Activated B cell treated with CpG ODN at 0.5 μM for 24 hours (primary cell): Measurements from ENCODE around the gene TBCC. TPM values are rescaled to one million over a fixed set of nuclear protein-coding genes. Genes with fewer than 3 reads are reported as not detected.
A peak's percentile ranks its signal among the peaks of the same experiment; 100 is the strongest.
"Not testable (repeated sequence)": the region's sequence is repeated elsewhere in the genome, so short reads cannot be mapped to it uniquely, and the experiment has no call there.

Experiments used
- ATAC-seq: fragments of 200-7000 bp; cut with Tn5 transposase; one replicate; pipeline ENCODE4 v1.10.0; 2021; ENCODE audit warnings: low read depth, mild to moderate bottlenecking, moderate library complexity
- CTCF ChIA-PET: fragments of 350-600 bp; sonication (Branson Sonifier 250); formaldehyde crosslinking; loops from one replicate; lab custom pipeline; 2021; ENCODE audit warnings: antibody characterized with exemption; lab: Charles Lee
- POLR2A ChIA-PET: fragments of 350-600 bp; sonication (Branson Sonifier 250); formaldehyde crosslinking; loops from one replicate; lab custom pipeline; 2021; ENCODE audit warnings: antibody characterized with exemption; lab: Charles Lee
- DNase-seq: peaks from one replicate; pipeline ENCODE4 v3.0.0; 2022
- H3K27ac Mint-ChIP-seq: one replicate; pipeline ENCODE4 v1.8.0; 2020; ENCODE audit warnings: mixed read lengths
- H3K27me3 Mint-ChIP-seq: one replicate; pipeline ENCODE4 v1.8.0; 2021; ENCODE audit warnings: mixed read lengths
- H3K36me3 Mint-ChIP-seq: one replicate; pipeline ENCODE4 v1.8.0; 2021; ENCODE audit warnings: low read depth, mixed read lengths
- H3K4me1 Mint-ChIP-seq: one replicate; pipeline ENCODE4 v1.8.0; 2021; ENCODE audit warnings: mixed read lengths
- H3K4me3 Mint-ChIP-seq: one replicate; pipeline ENCODE4 v1.8.0; 2020; ENCODE audit warnings: mild to moderate bottlenecking, mixed read lengths
- H3K9me3 Mint-ChIP-seq: one replicate; pipeline ENCODE4 v1.8.0; 2020; ENCODE audit warnings: mixed read lengths
- CTCF ChIP-seq: fragments of 200-600 bp; IDR thresholded peaks from one replicate; pipeline ENCODE4 v1.8.0; 2022; ENCODE audit warnings: antibody characterized with exemption, mild to moderate bottlenecking
- intact Hi-C: fragments of 100-400 bp; cut with micrococcal nuclease; formaldehyde crosslinking; loops from one replicate; pipeline ENCODE4 v1.15.1; 2024
- total RNA-seq: library from RNA; stranded (reverse); gene quantifications from 2 replicates; pipeline ENCODE4 v1.2.3, GENCODE V29; 2022

TBCC gene
- total RNA-seq, 1 donor from 2014 or later = 41.5 TPM

DNA sequence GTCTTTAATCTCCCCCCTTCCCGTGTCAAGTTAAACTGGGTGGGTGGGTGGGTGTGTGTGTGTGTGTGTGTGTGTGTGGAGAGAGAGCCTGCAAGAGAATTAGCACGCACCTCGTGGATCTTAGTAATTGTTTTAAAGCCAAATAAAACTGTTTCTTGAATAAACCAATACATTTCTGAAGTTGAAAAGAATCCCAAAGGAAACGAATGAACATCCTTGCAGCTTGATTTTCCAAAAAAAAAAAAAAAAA, 35.6 kb upstream of the TBCC start:
- TF ChIP-seq CTCF = no peak
- DNase-seq (no peak), ATAC-seq (no peak)
- intact Hi-C loops = loop anchor here (5.0 kb wide), 3 partner anchors 41 to 391 kb away; partner anchors contain the start of genes KLC4, MRPL2 and SRF
- Mint-ChIP-seq H3K4me1 (peaks cover 48% of the 10 kb centered on the region), H3K4me3 (peak overlapping the region; percentile 97), H3K27me3 (no peaks in the 10 kb centered on the region), H3K9me3 (no peaks in the 10 kb centered on the region), H3K36me3 (peaks cover 16% of the 10 kb centered on the region), H3K27ac (peak overlapping the region; percentile 100)
- ChIA-PET CTCF (no interaction called here), POLR2A (interaction anchor here (0.6 to 27.3 kb wide), 16 partner anchors 9 to 994 kb away, joined by 3 to 1220 read pairs (median 10); partner anchors contain the start of genes CNPY3, RPL7L1, TBCC and TOMM6)

DNA sequence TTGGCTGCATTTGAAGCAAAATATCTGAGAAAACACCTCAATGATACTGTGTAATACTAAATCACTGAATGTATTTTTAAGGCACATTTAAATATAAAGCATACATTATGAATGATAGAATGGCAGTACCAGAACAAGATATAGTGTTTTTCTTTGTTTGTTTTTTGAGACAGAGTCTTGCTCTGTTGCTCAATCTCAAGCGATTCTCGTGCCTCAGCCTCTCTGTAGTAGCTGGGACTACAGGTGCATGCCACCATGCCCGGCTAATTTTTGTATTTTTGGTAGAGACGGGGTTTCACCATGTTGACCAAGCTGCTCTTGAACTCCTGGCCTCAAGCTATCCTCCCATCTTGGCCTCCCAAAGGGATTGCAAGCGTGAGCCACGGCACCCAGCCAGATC, 33.6 kb upstream of the TBCC start:
- Mint-ChIP-seq H3K4me1 (peaks cover 65% of the 10 kb centered on the region), H3K27ac (peak overlapping the region; percentile 84), H3K27me3 (no peaks in the 10 kb centered on the region), H3K4me3 (peak overlapping the region; percentile 32), H3K9me3 (no peaks in the 10 kb centered on the region), H3K36me3 (peaks cover 15% of the 10 kb centered on the region)
- intact Hi-C loops = no loop called here
- ATAC-seq (no peak), DNase-seq (no peak)
- ChIA-PET POLR2A (interaction anchor here (1.0 to 27.3 kb wide), 3 partner anchors 8 to 150 kb away, joined by 3 to 1220 read pairs (median 389); partner anchors contain the start of gene TBCC), CTCF (no interaction called here)
- no peak for TF ChIP-seq CTCF

- Mint-ChIP-seq H3K27ac (peak overlapping the region; percentile 80), H3K4me1 (peaks cover 71% of the 10 kb centered on the region), H3K4me3 (peak overlapping the region; percentile 11), H3K27me3 (no peaks in the 10 kb centered on the region), H3K9me3 (no peaks in the 10 kb centered on the region), H3K36me3 (peaks cover 4% of the 10 kb centered on the region)
- intact Hi-C loops = no loop called here
- ChIA-PET POLR2A (interaction anchor here (1.3 to 27.3 kb wide), 2 partner anchors 33 to 52 kb away, joined by 7 to 1220 read pairs; partner anchors contain the start of gene TBCC), CTCF (no interaction called here)
- DNase-seq = no peak
- no peak for TF ChIP-seq CTCF
- ATAC-seq = no peak
Observed at GRCh38 chr6:42778122-42778521, 32.2 kb upstream of the TBCC start.

DNA sequence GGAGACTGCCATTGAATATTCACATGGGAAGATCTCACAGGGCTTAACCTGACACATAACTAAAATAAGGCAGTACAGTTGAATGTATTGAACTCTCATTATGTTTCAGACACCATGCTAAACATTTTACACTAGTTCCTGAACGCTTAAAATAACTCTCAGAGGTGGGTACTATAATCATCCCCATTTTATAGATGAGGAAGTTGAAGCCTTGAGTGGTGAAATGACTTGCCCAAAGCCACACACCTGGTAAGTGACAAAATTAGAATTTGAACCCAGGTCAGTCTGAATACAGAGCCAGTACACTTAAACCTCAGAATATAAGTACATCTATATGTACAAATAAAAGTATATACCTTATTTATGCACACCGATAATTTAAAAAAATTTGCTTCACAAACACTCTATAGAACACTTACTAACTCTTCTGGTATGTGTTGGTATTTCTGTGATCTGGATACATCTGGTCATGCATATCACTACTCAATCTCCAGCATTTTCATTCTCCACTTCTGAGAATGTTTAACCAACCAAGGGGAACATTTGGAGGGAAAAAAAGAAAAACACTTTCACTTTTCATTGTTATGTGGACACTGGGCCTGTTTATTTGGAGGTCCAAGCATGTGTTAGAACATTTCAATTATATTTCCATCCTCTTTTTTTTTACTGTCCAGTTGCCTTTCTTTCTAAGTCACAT, 31.4 kb upstream of the TBCC start:
- Mint-ChIP-seq H3K9me3 (no peaks in the 10 kb centered on the region), H3K27me3 (no peaks in the 10 kb centered on the region), H3K4me1 (peaks cover 76% of the 10 kb centered on the region), H3K36me3 (peaks cover 2% of the 10 kb centered on the region), H3K27ac (peak overlapping the region; percentile 90), H3K4me3 (peak overlapping the region; percentile 54)
- DNase-seq (no peak), ATAC-seq (peak; percentile 15)
- CTCF ChIA-PET = no interaction called here
- POLR2A ChIA-PET = interaction anchor here (0.6 to 27.3 kb wide), 2 partner anchors 32 to 855 kb away, joined by 6 to 1220 read pairs; partner anchors contain the start of gene TBCC
- TF ChIP-seq CTCF = no peak
- intact Hi-C loops = no loop called here

DNA sequence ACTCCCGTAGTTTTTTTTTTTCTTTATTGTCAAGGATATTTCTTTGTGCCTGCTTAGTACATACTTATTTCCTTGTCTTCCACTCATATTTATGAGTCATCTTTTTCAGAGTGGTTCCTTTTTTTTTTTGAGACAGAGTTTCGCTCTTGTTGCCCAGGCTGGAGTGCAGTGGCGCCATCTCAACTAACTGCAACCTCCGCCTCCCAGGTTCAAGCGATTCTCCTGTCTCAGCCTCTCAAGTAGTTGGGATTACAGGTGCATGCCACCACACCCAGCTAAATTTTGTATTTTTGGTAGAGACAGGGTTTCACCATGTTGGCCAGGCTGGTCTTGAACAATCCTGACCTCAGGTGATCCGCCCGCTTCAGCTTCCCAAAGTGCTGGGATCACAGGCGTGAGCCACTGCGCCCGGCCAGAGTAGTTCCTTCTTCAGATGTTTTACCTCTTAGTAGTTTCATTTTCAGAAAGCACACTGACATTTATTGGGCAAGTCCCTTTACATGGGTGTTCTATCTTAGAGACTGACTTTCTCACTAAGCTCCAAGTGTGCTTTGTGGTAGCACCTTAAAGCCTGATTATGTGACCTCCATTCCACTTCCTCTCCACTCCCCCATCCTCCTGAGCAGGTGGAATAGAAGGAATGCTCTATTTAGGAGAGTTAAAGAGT, 29.1 kb upstream of the TBCC start:
- Mint-ChIP-seq H3K4me3 (peak overlapping the region; percentile 84), H3K27ac (peak overlapping the region; percentile 98), H3K4me1 (peaks cover 84% of the 10 kb centered on the region)
- ChIA-PET CTCF (interaction anchor here (0.8 kb wide), 1 partner anchor 29 kb away, joined by 3 read pairs; the partner anchor contains the start of gene TBCC), POLR2A (interaction anchor here (0.6 to 27.3 kb wide), 14 partner anchors 10 to 681 kb away, joined by 3 to 1220 read pairs (median 4); partner anchors contain the start of genes BICRAL, CUL7, PPP2R5D and RPL7L1)
- H3K27me3 Mint-ChIP-seq, H3K36me3 Mint-ChIP-seq, H3K9me3 Mint-ChIP-seq: not testable (repeated sequence)
- intact Hi-C loops = loop anchor here (1.0 to 5.0 kb wide), 3 partner anchors 29 to 852 kb away; partner anchors contain the start of genes GTPBP2 and TBCC
- peak; percentile 69 for ATAC-seq
- peak; percentile 59 for DNase-seq
